HG03103 (cell line): ENCODE data around the gene VWA5A.

ENCODE experiments used
- ATAC-seq: cut with Tn5 transposase; IDR thresholded peaks from one replicate; pipeline ENCODE4 v1.9.1; 2021; ENCODE audit warnings: low read depth; ENCODE audit not compliant: unreplicated experiment

The VWA5A gene

GRCh38 chr11:124114942-124115781, at the start of gene VWA5A:
Gene VWA5A, plus strand, starts transcription at chr11:124115450. Its CDS starts 2,062 bp downstream, at chr11:124117512.
- peak; percentile 100 for ATAC-seq

DNA sequence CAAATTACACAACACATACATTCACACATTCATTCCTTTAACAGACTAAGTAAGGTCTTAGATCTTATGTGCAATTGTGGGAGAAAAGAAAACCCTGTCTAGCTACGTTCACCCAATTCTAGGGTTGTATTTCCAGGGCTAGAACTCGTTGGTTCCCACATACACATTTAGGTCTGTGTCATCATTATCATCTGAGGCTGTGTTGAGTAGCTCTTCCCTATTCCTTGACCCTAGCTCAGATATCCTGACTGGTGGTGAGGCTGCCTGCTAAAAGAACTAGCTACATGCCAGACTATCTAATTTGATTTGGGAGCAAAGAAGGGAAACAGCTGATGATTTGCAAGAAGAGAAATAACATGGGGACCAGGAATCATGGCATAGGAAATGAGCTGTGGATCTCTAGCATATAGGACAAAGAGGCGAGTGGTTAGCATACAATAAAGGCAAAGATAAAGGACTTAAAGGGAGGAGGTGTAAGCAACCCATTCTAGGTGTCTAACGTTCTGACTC, 46.6 kb upstream of the VWA5A start:
- no peak for ATAC-seq

- ATAC-seq: peak; percentile 67
Observed at GRCh38 chr11:124069429-124070401, 45.5 kb upstream of the VWA5A start.

DNA sequence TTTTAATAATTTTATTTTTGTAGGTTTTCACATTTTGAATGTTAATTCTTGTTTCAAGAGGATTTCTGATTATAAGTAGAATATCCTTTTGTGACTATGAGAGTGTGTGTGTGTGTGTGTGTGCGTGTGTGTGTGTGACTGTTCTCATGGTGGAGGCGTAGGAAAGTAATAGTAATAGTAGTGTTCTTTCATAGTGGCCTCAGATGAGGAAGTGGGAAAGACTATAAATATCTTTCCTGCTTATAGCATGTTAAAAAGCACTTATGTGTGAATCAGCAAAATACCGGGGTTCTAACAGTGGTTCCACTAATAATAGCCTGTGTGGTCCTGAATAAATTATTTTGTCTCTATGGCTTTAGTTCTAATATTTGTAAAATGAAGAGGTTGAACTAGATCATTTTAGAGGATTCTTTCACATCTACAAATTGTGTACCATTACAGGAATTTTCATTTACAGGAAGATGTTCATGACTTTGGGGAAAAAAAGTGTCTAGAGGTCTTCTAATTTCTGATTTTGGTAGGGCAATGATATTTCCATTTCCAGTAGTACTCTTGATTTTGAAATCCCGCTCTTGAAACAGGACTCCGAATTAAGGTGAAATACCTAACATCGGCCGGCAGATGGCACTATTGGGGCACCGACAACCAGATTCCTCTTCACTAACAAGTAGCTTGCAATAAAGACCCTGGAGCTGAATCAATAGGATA, 44.2 kb upstream of the VWA5A start:
- ATAC-seq: peak; percentile 83

DNA sequence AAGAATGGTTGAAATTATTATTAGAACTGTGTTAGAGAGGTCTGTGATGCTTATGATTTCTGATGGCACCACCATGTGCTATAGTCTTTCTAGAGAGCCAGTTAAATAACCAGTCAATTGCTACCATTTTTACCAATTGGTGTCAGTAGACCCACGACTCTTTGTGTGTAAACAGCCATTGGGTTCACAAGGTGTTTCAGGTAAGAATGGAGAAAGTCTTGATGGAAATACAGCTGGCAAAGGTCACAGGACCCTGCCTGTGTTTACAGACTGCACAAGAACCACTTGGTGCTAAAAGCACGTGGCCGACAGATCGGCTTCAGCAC, 43.7 kb upstream of the VWA5A start:
- no peak for ATAC-seq

GRCh38 chr11:124072147-124072546, 43.1 kb upstream of the VWA5A start:
- no peak for ATAC-seq

GRCh38 chr11:124074554-124074953, 40.7 kb upstream of the VWA5A start:
- no peak for ATAC-seq

- no peak for ATAC-seq
Observed at GRCh38 chr11:124075492-124075840, 39.8 kb upstream of the VWA5A start.

DNA sequence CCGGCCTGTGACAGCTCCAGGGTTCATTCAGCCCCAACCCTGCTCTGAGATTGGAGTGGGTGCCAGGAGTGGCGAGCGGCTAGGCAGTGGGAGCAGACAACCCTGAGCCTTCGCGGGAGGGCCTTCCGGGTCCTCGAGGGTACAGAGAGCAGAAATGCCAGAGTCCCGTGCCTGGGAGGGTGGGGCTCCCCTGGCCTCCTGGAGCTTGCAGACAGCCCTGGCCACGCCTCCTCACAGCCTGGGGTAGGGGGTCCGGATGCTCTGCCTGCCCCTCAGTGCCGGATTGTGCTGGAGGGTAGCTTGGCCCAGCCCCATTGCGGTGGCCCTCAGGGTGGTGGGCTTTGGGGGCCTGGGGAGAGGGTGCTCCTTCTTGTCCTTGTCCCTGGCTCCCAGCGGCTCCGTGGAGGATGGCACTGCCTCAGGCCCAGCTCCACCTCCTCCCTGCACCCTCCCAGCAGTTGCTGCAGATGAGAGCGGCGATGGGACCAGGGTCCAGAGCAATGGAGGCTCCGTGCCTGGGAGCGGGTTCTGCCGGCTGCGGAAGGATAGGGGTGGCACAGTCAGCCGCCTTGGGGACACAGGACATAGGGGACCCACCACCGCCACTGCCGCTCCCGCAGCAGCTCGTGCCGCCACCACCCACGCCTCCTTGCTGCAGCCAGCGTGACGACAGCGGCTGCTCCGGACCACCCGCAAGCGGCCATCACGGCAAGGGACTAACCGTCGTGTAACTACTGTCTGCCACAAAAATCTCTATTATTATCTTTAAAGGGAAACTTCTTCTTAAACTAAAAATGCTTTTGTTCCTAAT, 39.2 kb upstream of the VWA5A start:
- peak; percentile 63 for ATAC-seq

GRCh38 chr11:124077266-124077665, 38.0 kb upstream of the VWA5A start:
- ATAC-seq: no peak

DNA sequence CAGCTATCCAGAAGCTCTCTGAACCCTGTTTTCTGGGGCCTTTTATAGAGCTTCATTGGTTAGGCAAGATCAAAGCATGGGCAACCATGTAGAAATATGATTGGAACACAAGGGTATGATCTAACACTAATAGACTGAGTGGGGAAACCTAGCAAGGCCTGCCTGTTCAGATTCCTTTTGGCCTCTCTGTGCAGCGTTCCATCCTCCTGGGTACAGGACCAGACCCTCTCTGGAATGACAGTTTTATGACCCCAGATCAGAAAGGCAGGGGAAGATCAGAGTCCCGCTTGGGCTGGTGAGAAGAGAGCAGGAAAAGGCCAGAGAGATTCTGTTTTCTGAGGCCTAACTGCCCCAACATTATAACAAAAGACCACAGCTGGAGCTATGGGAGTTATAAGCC, 36.7 kb upstream of the VWA5A start:
- no peak for ATAC-seq

GRCh38 chr11:124079631-124080326, 35.5 kb upstream of the VWA5A start:
- ATAC-seq: no peak

DNA sequence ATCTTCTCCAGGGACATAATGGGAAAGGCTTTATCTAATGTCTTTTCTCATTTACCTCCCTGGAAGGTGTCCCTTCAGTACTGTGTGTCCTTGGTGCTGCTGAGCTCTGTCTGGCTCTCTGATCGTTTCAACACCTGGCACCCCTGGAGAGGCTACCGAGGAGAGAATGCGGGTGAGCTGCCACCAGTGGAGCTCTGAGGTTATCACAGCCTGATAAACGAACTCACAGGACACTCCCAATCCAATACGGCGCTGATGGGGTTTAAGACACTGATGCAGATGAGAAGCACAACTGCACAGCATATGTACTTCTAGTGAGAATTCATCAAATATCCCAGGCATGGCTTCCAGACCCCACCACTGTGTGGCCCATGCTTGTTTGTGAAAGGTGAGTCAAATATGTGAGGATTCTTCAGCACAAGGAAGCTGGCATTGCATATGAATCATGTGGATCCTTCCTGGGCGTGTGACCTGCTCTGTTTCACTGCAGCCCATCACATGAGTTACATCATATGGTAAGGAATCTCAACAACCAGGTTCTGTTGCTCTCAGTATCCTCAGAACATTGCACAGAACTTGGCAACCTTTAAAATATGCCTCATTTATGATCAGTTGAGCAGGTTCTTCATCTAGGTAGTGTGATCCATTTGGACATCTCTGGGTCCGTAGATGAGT, 34.8 kb upstream of the VWA5A start:
- ATAC-seq: no peak

- no peak for ATAC-seq
Observed at GRCh38 chr11:124081483-124081882, 33.8 kb upstream of the VWA5A start.

- ATAC-seq: no peak
Observed at GRCh38 chr11:124082371-124082770, 32.9 kb upstream of the VWA5A start.

DNA sequence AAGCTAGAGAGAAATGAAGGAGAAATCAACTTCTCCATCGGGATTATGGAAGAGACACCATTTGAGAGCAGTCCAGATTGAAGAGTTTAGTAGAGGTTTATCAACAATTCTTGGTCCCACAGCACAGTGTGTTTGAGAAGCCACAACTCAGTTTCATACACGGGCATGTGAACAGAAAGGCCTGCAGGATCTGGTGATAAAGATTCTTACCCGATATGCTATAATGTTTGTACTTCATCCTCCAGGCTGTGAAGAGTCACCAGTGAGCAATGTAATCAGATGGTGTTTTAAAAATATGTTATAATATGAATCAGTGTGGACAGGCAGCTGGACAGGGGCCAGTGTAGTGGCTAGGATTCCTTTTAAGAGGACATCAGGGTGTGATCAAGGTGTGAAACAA, 29.7 kb upstream of the VWA5A start:
- ATAC-seq: no peak

DNA sequence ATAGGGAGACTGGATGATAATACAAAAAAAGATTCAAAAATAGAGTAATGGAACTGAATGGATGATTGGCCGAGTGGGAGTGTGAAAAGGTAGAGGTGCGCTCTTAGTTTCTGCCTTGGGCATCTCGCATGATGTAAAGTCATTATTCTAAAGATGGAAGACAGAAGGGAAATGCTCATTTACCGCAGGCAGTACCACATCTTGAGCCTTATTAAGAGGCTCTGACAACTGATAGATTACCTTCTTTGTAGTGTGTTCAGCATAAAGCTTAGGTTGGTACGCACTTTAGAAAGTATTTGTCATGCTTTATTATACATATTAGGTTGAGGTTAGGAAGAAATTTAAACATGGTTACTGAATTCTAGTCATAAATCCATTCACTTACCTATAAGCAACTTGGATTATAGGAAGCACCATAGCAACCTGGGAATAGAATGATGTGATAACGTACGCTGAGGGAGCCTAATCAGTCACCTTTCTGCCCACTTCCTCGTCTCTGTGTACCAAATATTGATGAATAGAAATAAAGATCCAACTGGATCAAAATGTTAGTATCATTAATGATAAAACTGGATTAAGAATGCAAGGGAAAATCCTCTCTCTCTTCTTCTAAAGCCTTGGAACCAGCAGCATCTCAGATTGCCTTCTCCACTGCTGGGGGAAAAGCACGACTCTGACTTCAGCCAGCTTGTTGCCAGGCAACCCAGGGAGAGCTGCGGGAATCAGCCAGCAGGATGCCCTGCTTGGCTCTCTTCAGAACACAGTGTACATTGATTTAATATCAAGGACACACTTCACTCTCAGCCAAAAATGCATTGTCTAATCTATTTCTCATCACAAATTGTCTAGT, 29.0 kb upstream of the VWA5A start:
- ATAC-seq: no peak

GRCh38 chr11:124090996-124091395, 24.3 kb upstream of the VWA5A start:
- ATAC-seq: no peak
